ENCODE data around the gene HPN. TPM values are rescaled to one million over a fixed set of nuclear protein-coding genes. Genes with fewer than 3 reads are reported as not detected.
"Not testable (repeated sequence)": the region's sequence is repeated elsewhere in the genome, so short reads cannot be mapped to it uniquely, and the experiment has no call there.

The HPN gene
- total RNA-seq, 1 donor from 2014 or later = 36.4 TPM

GRCh38 chr19:35098413-35099049 lies 57.0 kb downstream of the HPN start:
- Histone ChIP-seq H3K27me3 (no peaks in the 10 kb centered on the region), H3K9me3 (no peaks in the 10 kb centered on the region), H3K36me3 (no peaks in the 10 kb centered on the region), H3K27ac (no peak overlapping the region), H3K4me3 (no peak overlapping the region), H3K4me1 (no peaks in the 10 kb centered on the region)
- TF ChIP-seq CTCF (IDR thresholded peaks at IDR 0.05) = no peak
- DNase-seq (no peak), ATAC-seq (peak; percentile 39)
- intact Hi-C loops (cut with DNase I) = no loop called here

GRCh38 chr19:35099155-35099896 lies 57.8 kb downstream of the HPN start:
- DNase-seq = no peak
- TF ChIP-seq CTCF (IDR thresholded peaks at IDR 0.05) = no peak
- intact Hi-C loops (cut with DNase I) = no loop called here
- Histone ChIP-seq H3K4me3 (no peak overlapping the region), H3K36me3 (no peaks in the 10 kb centered on the region), H3K4me1 (no peaks in the 10 kb centered on the region), H3K27ac (no peak overlapping the region), H3K27me3 (no peaks in the 10 kb centered on the region), H3K9me3 (no peaks in the 10 kb centered on the region)
- no peak for ATAC-seq

GRCh38 chr19:35099897-35100275 lies 58.4 kb downstream of the HPN start:
- Histone ChIP-seq H3K36me3 (no peaks in the 10 kb centered on the region), H3K4me3 (no peak overlapping the region), H3K9me3 (no peaks in the 10 kb centered on the region), H3K27ac (no peak overlapping the region), H3K4me1 (no peaks in the 10 kb centered on the region), H3K27me3 (no peaks in the 10 kb centered on the region)
- no peak for ATAC-seq
- intact Hi-C loops (cut with DNase I) = no loop called here
- TF ChIP-seq CTCF (IDR thresholded peaks at IDR 0.05) = no peak
- no peak for DNase-seq

GRCh38 chr19:35100588-35101533 lies 59.3 kb downstream of the HPN start:
- DNase-seq (no peak), ATAC-seq (no peak)
- H3K9me3 ChIP-seq = no peaks in the 10 kb centered on the region
- H3K4me3 ChIP-seq = no peak overlapping the region
- H3K36me3 ChIP-seq = no peaks in the 10 kb centered on the region
- no peak overlapping the region for H3K27ac ChIP-seq
- H3K4me1 ChIP-seq = no peaks in the 10 kb centered on the region
- intact Hi-C loops (cut with DNase I) = no loop called here
- no peaks in the 10 kb centered on the region for H3K27me3 ChIP-seq
- TF ChIP-seq CTCF (IDR thresholded peaks at IDR 0.05) = no peak

- DNase-seq; H3K27ac ChIP-seq; intact Hi-C loops (cut with DNase I); H3K27me3 ChIP-seq; H3K36me3 ChIP-seq; H3K4me1 ChIP-seq; H3K9me3 ChIP-seq; H3K4me3 ChIP-seq; ATAC-seq: not testable (repeated sequence)
Measured at GRCh38 chr19:35101949-35102348, 60.4 kb downstream of the HPN start.

GRCh38 chr19:35103614-35104013 lies 62.1 kb downstream of the HPN start:
- DNase-seq; H3K36me3 ChIP-seq; H3K27ac ChIP-seq; H3K27me3 ChIP-seq; H3K4me3 ChIP-seq; ATAC-seq; intact Hi-C loops (cut with DNase I); H3K4me1 ChIP-seq; H3K9me3 ChIP-seq: not testable (repeated sequence)
